22Rv1 (cell line): ENCODE measurements around the gene GPR108.

Experiments used
- ZFX ChIP-seq: fragments of 450-650 bp; IDR thresholded peaks from 2 replicates; pipeline ENCODE4 v1.6.1; 2017; ENCODE audit warnings: antibody characterized with exemption, borderline replicate concordance
- TF ChIP-seq, protein P1 (sequence below): fragments of 450-650 bp; IDR thresholded peaks from 2 replicates; pipeline ENCODE4 v1.5.1; 2017; ENCODE audit warnings: mild to moderate bottlenecking

GRCh38 chr19:6692027-6692426, 45.4 kb downstream of the GPR108 start:
- TF ChIP-seq, protein P1, sequence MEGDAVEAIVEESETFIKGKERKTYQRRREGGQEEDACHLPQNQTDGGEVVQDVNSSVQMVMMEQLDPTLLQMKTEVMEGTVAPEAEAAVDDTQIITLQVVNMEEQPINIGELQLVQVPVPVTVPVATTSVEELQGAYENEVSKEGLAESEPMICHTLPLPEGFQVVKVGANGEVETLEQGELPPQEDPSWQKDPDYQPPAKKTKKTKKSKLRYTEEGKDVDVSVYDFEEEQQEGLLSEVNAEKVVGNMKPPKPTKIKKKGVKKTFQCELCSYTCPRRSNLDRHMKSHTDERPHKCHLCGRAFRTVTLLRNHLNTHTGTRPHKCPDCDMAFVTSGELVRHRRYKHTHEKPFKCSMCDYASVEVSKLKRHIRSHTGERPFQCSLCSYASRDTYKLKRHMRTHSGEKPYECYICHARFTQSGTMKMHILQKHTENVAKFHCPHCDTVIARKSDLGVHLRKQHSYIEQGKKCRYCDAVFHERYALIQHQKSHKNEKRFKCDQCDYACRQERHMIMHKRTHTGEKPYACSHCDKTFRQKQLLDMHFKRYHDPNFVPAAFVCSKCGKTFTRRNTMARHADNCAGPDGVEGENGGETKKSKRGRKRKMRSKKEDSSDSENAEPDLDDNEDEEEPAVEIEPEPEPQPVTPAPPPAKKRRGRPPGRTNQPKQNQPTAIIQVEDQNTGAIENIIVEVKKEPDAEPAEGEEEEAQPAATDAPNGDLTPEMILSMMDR, result no peak
- no peak for TF ChIP-seq ZFX
